ENCODE results near the gene CANT1.

CANT1 gene

DNA sequence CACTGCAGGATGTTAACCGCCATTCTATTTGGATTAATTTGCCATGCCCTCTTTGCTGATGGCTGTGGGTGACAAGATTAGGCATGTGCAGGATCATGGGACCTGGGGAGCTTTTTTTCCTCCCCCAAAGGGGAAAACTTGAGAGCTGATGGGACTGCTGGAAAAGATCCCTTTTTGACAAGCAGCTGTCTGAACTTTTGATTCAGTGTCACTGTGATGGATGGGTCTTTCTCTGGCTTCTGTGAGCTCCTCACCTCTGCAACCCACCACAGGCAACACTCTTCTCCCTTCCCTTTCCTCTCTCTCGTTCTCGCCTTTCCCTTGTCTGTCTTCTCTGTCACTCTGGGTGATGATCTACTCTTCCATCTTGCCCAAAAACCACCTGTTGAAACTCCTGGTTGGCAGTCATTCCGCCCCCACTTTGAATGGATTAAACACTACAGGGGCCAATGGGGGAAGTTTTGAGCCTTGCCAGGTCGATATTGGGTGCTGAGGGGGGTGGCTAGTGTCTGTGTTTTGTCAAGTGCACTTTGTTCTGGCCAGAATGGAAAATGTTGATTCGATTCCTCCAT is 3.1 kb upstream of the CANT1 start:
- no peak for TF ChIP-seq CTCF (conservative IDR thresholded peaks at IDR 0.05; ENCODE audit: low read depth, low read length)
- H3K4me3 ChIP-seq (ENCODE audit: low read length): no peak overlapping the region
- no peak for DNase-seq (ENCODE audit: low read depth)

DNA sequence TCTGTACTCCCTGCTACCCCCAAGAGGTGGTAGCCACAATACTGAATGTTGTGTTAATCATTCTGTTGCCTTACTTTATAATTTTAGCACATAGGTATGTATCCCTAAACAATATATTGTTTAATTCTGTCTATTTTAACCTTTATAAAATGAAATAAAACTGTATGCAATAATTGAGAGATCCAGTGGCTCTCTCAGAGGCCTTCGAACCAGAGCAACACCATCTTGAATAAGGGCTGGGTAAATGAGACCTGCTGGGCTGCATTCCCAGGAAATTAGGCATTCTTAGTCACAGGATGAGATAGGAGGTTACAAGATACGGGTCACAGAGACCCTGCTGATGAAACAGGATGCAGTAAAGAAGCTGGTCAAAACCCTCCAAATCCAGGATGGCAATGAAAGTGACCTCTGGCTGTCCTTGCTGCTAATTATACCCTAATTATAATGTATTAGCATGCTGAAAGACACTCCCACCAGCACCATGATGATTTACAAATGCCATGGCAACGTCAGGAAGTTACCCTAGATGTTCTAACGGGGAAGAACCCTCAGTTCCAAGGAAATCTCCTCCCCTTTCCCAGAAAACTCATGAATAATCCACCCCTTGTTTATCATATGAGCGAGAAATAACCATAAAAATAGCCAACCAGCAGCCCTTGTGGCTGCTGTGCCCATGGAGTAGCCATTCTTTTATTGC is 2.0 kb upstream of the CANT1 start:
- no peak overlapping the region for H3K4me3 ChIP-seq (ENCODE audit: low read length)
- no peak for TF ChIP-seq CTCF (conservative IDR thresholded peaks at IDR 0.05; ENCODE audit: low read depth, low read length)
- no peak for DNase-seq (ENCODE audit: low read depth)

DNA sequence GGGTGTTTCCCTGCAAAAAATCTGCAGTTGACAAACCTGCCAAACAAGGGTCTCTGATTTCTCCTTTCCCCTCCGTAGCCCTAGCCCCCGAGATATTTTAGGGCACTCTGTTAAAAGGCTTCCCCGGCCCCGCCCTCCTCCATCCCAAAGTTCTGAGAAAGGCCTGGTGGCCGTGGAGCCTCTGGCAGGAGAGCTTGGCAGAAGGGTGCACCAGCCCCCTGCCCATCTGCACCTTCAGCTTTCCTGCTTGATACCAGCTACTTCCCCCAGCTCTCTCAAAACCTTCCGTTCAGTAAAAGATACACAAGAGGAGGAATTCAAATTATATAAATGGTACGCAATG is 711 bp upstream of the CANT1 start:
- peak overlapping the region; percentile 96 for H3K4me3 ChIP-seq (ENCODE audit: low read length)
- DNase-seq (ENCODE audit: low read depth): no peak
- TF ChIP-seq CTCF (conservative IDR thresholded peaks at IDR 0.05; ENCODE audit: low read depth, low read length): no peak

DNA sequence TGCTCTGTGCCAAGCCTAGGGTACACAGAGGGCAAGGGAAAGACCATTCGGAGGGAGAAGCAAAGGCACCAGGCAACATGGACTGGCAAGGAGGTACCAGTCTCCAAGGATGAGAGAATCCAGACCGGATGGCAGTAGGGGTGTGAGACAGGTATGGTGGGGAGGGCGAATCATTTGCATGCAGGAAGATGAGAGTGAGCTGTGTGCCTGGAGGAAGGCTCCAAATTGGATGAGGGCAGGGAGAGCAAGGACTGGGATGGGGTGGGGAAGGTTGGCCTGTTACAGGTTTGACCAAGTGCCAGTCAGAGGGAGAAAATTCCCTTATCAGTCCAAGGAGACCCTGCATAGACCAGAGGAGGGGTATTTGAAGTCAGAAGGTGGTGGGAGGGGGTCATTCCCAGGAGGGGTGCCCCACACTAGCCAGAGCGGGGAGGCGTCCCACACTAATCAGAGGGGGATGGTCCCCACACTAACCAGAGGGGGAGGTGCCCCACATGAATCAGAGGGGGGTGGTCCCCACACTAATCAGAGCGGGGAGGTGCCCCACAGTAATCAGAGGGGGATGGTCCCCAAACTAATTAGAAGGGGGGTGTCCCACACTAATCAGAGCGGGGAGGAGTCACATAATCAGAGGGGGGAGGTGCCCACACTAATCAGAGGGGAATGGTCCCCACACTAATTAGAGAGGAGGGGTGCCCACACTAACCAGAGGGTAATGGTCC is 737 bp downstream of the CANT1 start:
- no peak for TF ChIP-seq CTCF (conservative IDR thresholded peaks at IDR 0.05; ENCODE audit: low read depth, low read length)
- DNase-seq (ENCODE audit: low read depth): no peak
- H3K4me3 ChIP-seq (ENCODE audit: low read length): peak overlapping the region; percentile 96

DNA sequence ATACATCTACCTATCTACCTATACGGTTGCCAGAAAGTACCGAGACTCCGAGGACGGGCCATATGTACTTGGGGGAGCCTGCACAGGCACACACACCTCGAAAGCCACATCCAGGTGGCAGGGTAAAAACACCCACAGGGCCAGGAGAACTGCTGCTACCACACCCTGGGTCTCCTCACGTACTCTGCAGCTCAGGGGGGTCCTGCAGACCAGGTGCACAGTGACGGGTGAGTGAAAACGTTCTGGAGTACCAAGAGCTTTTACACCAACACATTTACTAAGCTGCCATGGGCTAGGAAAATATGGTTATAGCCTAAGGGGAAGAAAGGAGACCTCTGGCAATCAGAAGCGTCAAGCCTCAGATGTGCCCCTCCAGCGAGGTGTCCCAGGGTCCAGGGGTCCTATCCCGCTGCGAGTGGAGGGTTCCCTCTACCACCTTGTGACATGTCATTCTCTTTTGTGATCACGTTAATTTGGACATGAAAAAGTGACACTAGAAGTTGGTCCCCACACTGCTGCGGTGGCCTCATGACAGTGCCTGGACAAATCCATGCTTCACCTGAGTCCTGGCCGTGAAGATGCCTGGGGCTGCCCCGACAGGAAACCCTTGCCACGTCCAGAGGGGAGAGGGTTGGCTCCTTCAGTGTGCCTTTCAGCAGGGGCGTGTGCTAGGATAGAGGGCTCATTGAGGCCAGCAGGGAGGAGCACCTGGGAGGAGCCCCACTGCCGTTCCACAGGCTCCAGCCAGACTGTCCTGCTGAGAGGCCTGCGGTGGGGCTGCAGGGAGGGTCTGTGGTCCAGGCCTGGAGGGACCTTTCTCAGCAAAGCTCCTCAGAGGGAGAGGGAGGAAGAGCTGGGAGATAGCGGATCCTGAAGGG is 1.8 kb downstream of the CANT1 start:
- no peak overlapping the region for H3K4me3 ChIP-seq (ENCODE audit: low read length)
- TF ChIP-seq CTCF (conservative IDR thresholded peaks at IDR 0.05; ENCODE audit: low read depth, low read length): no peak
- DNase-seq (ENCODE audit: low read depth): no peak

GRCh38 chr17:79006794-79007503 is 2.6 kb downstream of the CANT1 start:
- no peak overlapping the region for H3K4me3 ChIP-seq (ENCODE audit: low read length)
- DNase-seq (ENCODE audit: low read depth): no peak
- no peak for TF ChIP-seq CTCF (conservative IDR thresholded peaks at IDR 0.05; ENCODE audit: low read depth, low read length)

Measured in retinal pigment epithelial cell (primary cell).